T-cell (primary cell): ENCODE data around the gene CDHR2. TPM values are rescaled to one million over a fixed set of nuclear protein-coding genes. Genes with fewer than 3 reads are reported as not detected.

ENCODE experiments used
- ATAC-seq, 4 experiments: fragments of 200-7000 bp in 3 of 4; fragments of 150-1000 bp in 1 of 4; cut with Tn5 transposase; replicated peaks in 1 of 4; 1 replicate in 3 of 4; 2 replicates in 1 of 4; pipeline ENCODE4 v1.10.0; 2021; ENCODE audit warnings: moderate library complexity in 3 of 4, mild to moderate bottlenecking in 2 of 4, moderate number of reproducible peaks in 1 of 4
- CTCF ChIA-PET, 2 donors: fragments of 300-600 bp; sonication (Branson Sonifier 250); formaldehyde crosslinking; loops; one replicate each; lab custom pipeline; 2022; ENCODE audit warnings: antibody characterized with exemption in 2 of 2; lab: Charles Lee
- POLR2A ChIA-PET, 2 donors: fragments of 300-600 bp; sonication (Branson Sonifier 250); formaldehyde crosslinking; loops; one replicate each; lab custom pipeline; 2022; ENCODE audit warnings: antibody characterized with exemption in 2 of 2; lab: Charles Lee
- DNase-seq, 35 experiments: peaks; one replicate each; pipeline versions ENCODE4 v3.0.0 to v3.0.0-alpha.2; 2013 to 2023
- H3K27ac ChIP-seq: one replicate; pipeline ENCODE4 v1.5.1; 2013; ENCODE audit warnings: low read length
- H3K27me3 ChIP-seq, 2 experiments: replicated peaks in 1 of 2; 1 replicate in 1 of 2; 2 replicates in 1 of 2; pipeline versions ENCODE4 v1.6.1 to v1.7.0; 2013; ENCODE audit warnings: low read length in 1 of 2, mixed read lengths in 1 of 2; ENCODE audit not compliant: control insufficient read depth in 2 of 2, insufficient read depth in 2 of 2; ENCODE audit errors: extremely low read depth in 1 of 2
- H3K36me3 ChIP-seq, 2 donors: 1 replicate in 1 of 2; 2 replicates in 1 of 2; pipeline versions ENCODE4 v1.6.1 to v1.7.0; 2013; ENCODE audit warnings: low read length in 1 of 2; ENCODE audit not compliant: control insufficient read depth in 2 of 2, insufficient read depth in 1 of 2; ENCODE audit errors: extremely low read depth in 1 of 2
- H3K4me1 ChIP-seq, 2 experiments: 1 replicate in 1 of 2; 2 replicates in 1 of 2; pipeline versions ENCODE4 v1.6.1 to v1.7.0; 2013; ENCODE audit warnings: low read length in 2 of 2, mixed read lengths in 1 of 2; ENCODE audit not compliant: insufficient read depth in 2 of 2, control insufficient read depth in 1 of 2; ENCODE audit errors: extremely low read depth in 1 of 2
- H3K4me3 ChIP-seq, 2 donors: 1 replicate in 1 of 2; 2 replicates in 1 of 2; pipeline versions ENCODE4 v1.5.1 to v1.7.0; 2013; ENCODE audit warnings: mild to moderate bottlenecking in 2 of 2, low read length in 1 of 2, moderate library complexity in 1 of 2; ENCODE audit not compliant: control insufficient read depth in 1 of 2; ENCODE audit errors: extremely low read depth in 1 of 2
- H3K9me3 ChIP-seq: 2 replicates; pipeline ENCODE4 v1.7.0; 2013
- H3K27ac Mint-ChIP-seq, 2 donors: one replicate each; pipeline ENCODE4 v1.8.0; 2020 to 2021; ENCODE audit warnings: mild to moderate bottlenecking in 2 of 2, mixed read lengths in 2 of 2
- H3K27me3 Mint-ChIP-seq, 2 donors: one replicate each; pipeline ENCODE4 v1.8.0; 2021 to 2022; ENCODE audit warnings: mixed read lengths in 2 of 2
- H3K36me3 Mint-ChIP-seq: one replicate; pipeline ENCODE4 v1.8.0; 2021; ENCODE audit warnings: mixed read lengths
- H3K4me1 Mint-ChIP-seq, 3 donors: one replicate each; pipeline ENCODE4 v1.8.0; 2020 to 2022; ENCODE audit warnings: mixed read lengths in 3 of 3, mild to moderate bottlenecking in 1 of 3
- H3K4me3 Mint-ChIP-seq, 3 donors: one replicate each; pipeline ENCODE4 v1.8.0; 2020 to 2022; ENCODE audit warnings: mild to moderate bottlenecking in 3 of 3, mixed read lengths in 3 of 3, moderate library complexity in 3 of 3
- H3K9me3 Mint-ChIP-seq, 3 donors: one replicate each; pipeline ENCODE4 v1.8.0; 2020 to 2022; ENCODE audit warnings: mixed read lengths in 3 of 3
- WGBS: methylation state at CpG from one replicate; pipeline ENCODE4 v1.1.5; 2013; ENCODE audit warnings: missing lambda C conversion rate; ENCODE audit not compliant: insufficient coverage; 5-methylcytosine and 5-hydroxymethylcytosine counted together
- total RNA-seq, 35 experiments: library from RNA in 6 of 35; stranded (reverse) in 6 of 35; fragments of 120-200 nt in 1 of 35; gene quantifications; one replicate each; pipeline versions ENCODE4 v1.2.1 to v1.2.4 and lab custom pipeline; 2013 to 2026

Gene CDHR2
- total RNA-seq, 5 donors from 2014 or later (not counting 1 experiment from before 2014, with no cell fraction given), result 1.6 to 3.1 (median 2.8) TPM

- H3K27ac ChIP-seq, result no peak overlapping the region
- Mint-ChIP-seq H3K4me3 (no peak overlapping the region), H3K27me3 (peaks cover 0 to 9% of the 10 kb centered on the region in 2 donors), H3K36me3 (no peaks in the 10 kb centered on the region), H3K9me3 (no peaks in the 10 kb centered on the region), H3K4me1 (peaks cover 19 to 32% (median 29%) of the 10 kb centered on the region in 3 donors), H3K27ac (no peak overlapping the region)
- H3K4me1 ChIP-seq, result peaks cover 0 to 17% of the 10 kb centered on the region in 2 experiments
- DNase-seq (no peak), ATAC-seq (no peak)
- no peak overlapping the region for H3K4me3 ChIP-seq
- H3K27me3 ChIP-seq, result peaks cover 0 to 30% of the 10 kb centered on the region in 2 experiments
- H3K9me3 ChIP-seq, result no peaks in the 10 kb centered on the region
- 79% methylated on average over 5 of the region's 10 CpGs for WGBS
- no peaks in the 10 kb centered on the region for H3K36me3 ChIP-seq
- CTCF ChIA-PET, result no interaction called here
- POLR2A ChIA-PET, result no interaction called here
These were observed 13.0 kb downstream of the CDHR2 start for GRCh38 chr5:176562189-176562588.

DNA sequence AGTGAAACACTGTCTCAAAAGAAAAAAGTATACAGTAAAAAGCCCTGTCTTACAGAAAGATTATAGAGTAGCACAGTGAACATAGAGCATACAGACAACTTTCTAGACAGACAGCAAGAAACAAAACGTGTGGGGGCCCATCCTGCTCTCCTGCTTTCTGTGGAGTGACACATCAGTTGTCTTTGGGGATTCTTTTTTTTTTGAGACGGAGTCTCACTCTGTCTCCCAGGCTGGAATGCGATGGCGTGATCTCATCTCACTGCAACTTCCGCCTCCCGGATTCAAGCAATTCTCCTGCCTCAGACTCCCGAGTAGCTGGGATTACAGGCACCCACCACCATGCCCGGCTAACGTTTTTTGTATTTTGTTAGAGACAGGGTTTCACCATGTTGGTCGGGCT lies 14.9 kb downstream of the CDHR2 start:
- Histone ChIP-seq H3K4me1 (peaks cover 0 to 17% of the 10 kb centered on the region in 2 experiments), H3K27me3 (peaks cover 0 to 46% of the 10 kb centered on the region in 2 experiments), H3K36me3 (no peaks in the 10 kb centered on the region), H3K27ac (no peak overlapping the region), H3K4me3 (no peak overlapping the region), H3K9me3 (no peaks in the 10 kb centered on the region)
- no peaks in the 10 kb centered on the region for H3K9me3 Mint-ChIP-seq
- ChIA-PET CTCF (no interaction called here), POLR2A (no interaction called here)
- peaks cover 0 to 12% of the 10 kb centered on the region in 2 donors for H3K27me3 Mint-ChIP-seq
- 94% methylated on average over 8 of the region's 10 CpGs for WGBS
- no peak overlapping the region for H3K4me3 Mint-ChIP-seq
- no peaks in the 10 kb centered on the region for H3K36me3 Mint-ChIP-seq
- peaks cover 17 to 32% (median 25%) of the 10 kb centered on the region in 3 donors for H3K4me1 Mint-ChIP-seq
- DNase-seq (no peak), ATAC-seq (no peak)
- no peak overlapping the region for H3K27ac Mint-ChIP-seq

DNA sequence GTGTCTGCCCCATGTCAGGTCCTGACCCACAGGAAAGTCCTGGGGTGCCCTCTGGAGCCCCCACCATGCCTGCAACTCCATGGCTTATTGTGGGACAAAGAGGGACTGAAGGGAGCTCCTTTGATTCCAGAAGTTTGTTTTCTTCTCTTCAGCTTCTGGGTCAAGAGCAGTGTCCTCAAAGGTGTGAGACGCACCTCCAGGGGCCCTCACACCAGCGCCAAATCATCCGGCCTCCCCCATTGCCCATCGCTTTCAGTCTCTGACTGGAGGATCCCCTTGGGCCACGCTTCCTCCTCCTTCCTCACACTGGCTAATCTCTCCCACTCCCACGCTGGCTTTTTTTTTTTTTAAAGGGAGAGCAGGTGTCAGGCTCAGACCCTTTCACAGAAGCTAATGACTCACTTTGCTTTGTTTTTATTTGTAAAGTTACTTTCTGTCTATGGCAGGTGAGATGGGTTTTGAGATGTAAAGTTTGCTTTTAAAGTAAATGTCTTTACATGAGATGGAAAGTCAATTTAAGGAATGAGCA lies 16.7 kb downstream of the CDHR2 start:
- POLR2A ChIA-PET, result no interaction called here
- no peaks in the 10 kb centered on the region for H3K9me3 Mint-ChIP-seq
- peaks cover 3 to 15% (median 9%) of the 10 kb centered on the region in 3 donors for H3K4me1 Mint-ChIP-seq

DNA sequence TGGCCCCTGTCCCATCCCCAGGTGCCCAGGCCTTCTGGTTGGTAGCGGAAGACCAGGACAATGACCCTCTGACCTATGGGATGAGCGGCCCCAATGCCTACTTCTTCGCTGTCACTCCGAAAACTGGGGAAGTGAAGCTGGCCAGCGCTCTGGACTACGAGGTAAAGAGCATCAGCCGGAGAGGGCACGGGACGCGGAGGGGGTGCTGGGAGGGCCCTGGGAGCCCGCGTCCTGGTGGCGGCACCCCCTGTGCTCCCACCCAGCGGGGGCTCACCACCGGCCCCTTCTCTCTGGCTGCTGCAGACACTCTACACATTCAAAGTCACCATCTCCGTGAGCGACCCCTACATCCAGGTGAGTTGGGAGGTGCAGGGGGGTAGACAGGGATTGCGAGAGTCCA lies 19.5 kb downstream of the CDHR2 start:
- Histone ChIP-seq H3K36me3 (no peaks in the 10 kb centered on the region), H3K4me3 (no peak overlapping the region), H3K27ac (no peak overlapping the region), H3K4me1 (peaks cover 0 to under 1% of the 10 kb centered on the region in 2 experiments), H3K27me3 (peaks cover 0 to 48% of the 10 kb centered on the region in 2 experiments), H3K9me3 (no peaks in the 10 kb centered on the region)
- peaks cover 0 to 11% of the 10 kb centered on the region in 2 donors for H3K27me3 Mint-ChIP-seq
- H3K27ac Mint-ChIP-seq, result no peak overlapping the region
- no peaks in the 10 kb centered on the region for H3K36me3 Mint-ChIP-seq
- POLR2A ChIA-PET, result no interaction called here
- DNase-seq (no peak), ATAC-seq (no peak)
- peaks cover 0 to 11% (median 0%) of the 10 kb centered on the region in 3 donors for H3K4me1 Mint-ChIP-seq
- WGBS, result 83% methylated on average over 10 of the region's 18 CpGs
- no peak overlapping the region for H3K4me3 Mint-ChIP-seq
- no peaks in the 10 kb centered on the region for H3K9me3 Mint-ChIP-seq
- CTCF ChIA-PET, result no interaction called here

More for the DNA sequence above, 16.7 kb downstream of the CDHR2 start:
- Histone ChIP-seq H3K27ac (no peak overlapping the region), H3K36me3 (no peaks in the 10 kb centered on the region), H3K27me3 (peaks cover 0 to 46% of the 10 kb centered on the region in 2 experiments), H3K4me3 (no peak overlapping the region), H3K4me1 (peaks cover 0 to 4% of the 10 kb centered on the region in 2 experiments), H3K9me3 (no peaks in the 10 kb centered on the region)
- ATAC-seq (no peak), DNase-seq (no peak)
- Mint-ChIP-seq H3K27me3 (peaks cover 0 to 12% of the 10 kb centered on the region in 2 donors), H3K4me3 (no peak overlapping the region), H3K36me3 (no peaks in the 10 kb centered on the region), H3K27ac (no peak overlapping the region)
- WGBS, result 100% methylated on average over 2 of the region's 6 CpGs
- CTCF ChIA-PET, result interaction anchor here in 1 of 2 donors (0.6 kb wide), 2 partner anchors 190 to 511 kb away, joined by 3 read pairs; no protein-coding TSS in a partner anchor

DNA sequence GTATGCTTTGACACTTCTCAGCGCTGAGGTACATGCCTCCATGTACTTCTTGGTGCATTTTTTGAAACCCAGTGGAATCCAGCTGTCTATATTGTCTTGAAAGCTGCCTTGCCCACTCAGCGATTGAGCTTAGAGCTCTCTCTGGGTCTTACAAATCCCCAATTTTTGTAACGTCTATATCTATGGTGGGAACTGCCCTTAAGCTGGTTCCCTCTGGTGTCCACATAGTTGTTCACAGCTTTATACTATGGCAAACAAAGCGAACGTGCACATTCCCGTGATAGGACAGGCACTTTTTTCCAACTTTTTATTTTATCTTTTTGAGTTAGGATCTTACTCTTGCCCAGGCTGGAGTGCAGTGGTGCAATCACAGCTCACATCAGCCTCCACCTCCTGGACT lies 20.9 kb downstream of the CDHR2 start:
- POLR2A ChIA-PET, result no interaction called here
- Mint-ChIP-seq H3K4me3 (no peak overlapping the region), H3K27me3 (peaks cover 0 to 11% of the 10 kb centered on the region in 2 donors), H3K9me3 (no peaks in the 10 kb centered on the region), H3K27ac (no peak overlapping the region), H3K4me1 (peaks cover 5 to 11% (median 6%) of the 10 kb centered on the region in 3 donors), H3K36me3 (no peaks in the 10 kb centered on the region)
- DNase-seq (no peak), ATAC-seq (no peak)
- no peak overlapping the region for H3K27ac ChIP-seq
- 56% methylated on average over 3 of the region's 6 CpGs for WGBS
- H3K36me3 ChIP-seq, result no peaks in the 10 kb centered on the region
- peaks cover 0 to 43% of the 10 kb centered on the region in 2 experiments for H3K27me3 ChIP-seq
- H3K4me1 ChIP-seq, result peaks cover 0 to 6% of the 10 kb centered on the region in 2 experiments
- no peak overlapping the region for H3K4me3 ChIP-seq
- CTCF ChIA-PET, result interaction anchor here (0.6 to 1.6 kb wide), 3 partner anchors 26 to 154 kb away, joined by 3 to 4 read pairs (median 3); partner anchors contain the start of gene CLTB (in 1 of the 2)
- H3K9me3 ChIP-seq, result no peaks in the 10 kb centered on the region

DNA sequence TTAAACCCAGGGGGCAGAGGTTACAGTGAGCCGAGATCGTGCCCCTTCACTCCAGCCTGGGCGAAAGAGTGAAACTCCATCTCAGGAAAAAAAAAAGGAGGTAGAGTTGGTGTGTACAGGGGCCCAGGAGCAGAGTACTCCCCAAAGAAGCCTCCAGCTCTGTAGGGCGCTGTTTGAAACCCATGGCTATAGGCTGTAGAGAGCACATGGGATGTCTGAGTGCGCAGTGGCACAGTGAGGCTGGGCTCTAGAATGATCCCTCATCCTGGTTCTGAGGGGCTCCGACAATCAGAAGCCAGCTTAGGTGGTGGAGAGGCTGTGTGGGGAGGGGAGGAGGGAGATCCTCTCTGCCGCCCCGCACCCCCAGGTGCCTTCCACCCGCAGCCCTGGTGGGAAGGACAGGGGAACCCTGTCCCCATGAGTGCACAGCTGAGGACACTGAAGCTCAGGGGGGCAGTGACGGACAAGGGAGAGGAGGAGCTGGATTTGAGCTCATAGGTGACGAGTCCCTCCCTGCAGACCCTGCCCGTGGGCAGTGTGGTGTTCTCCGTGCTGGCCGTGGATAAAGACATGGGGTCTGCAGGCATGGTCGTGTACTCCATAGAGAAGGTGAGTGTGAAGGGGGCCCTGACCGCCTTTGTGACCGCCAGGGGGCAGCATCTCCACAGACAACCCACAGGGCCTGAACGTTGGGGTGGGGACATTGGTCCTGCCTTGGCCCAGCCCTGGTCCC lies 24.6 kb downstream of the CDHR2 start:
- H3K4me1 Mint-ChIP-seq, result peaks cover 5 to 14% (median 8%) of the 10 kb centered on the region in 3 donors
- peaks cover 0 to 14% of the 10 kb centered on the region in 2 experiments for H3K4me1 ChIP-seq
- no peaks in the 10 kb centered on the region for H3K9me3 ChIP-seq
- H3K27ac ChIP-seq, result no peak overlapping the region
- DNase-seq, result peak; percentile 18 to 84 (median 69)
- ChIA-PET POLR2A (interaction anchor here in 1 of 2 donors (0.5 kb wide), 1 partner anchor 184 kb away, joined by 5 read pairs; no protein-coding TSS in a partner anchor), CTCF (interaction anchor here (0.5 to 1.2 kb wide), 9 partner anchors 13 to 156 kb away, joined by 3 to 7 read pairs (median 5); no protein-coding TSS in a partner anchor)
- no peak overlapping the region for H3K27ac Mint-ChIP-seq
- H3K27me3 Mint-ChIP-seq, result peaks cover 0 to 4% of the 10 kb centered on the region in 2 donors
- WGBS, result 31% methylated on average over 12 of the region's 18 CpGs
- no peak overlapping the region for H3K4me3 ChIP-seq
- peak; percentile 84 to 92 (median 88) for ATAC-seq
- no peaks in the 10 kb centered on the region for H3K36me3 ChIP-seq
- peaks cover 0 to 21% of the 10 kb centered on the region in 2 experiments for H3K27me3 ChIP-seq
- no peaks in the 10 kb centered on the region for H3K36me3 Mint-ChIP-seq
- no peaks in the 10 kb centered on the region for H3K9me3 Mint-ChIP-seq
- no peak overlapping the region for H3K4me3 Mint-ChIP-seq
